K562 (cell line): ENCODE results near the gene ZKSCAN5. TPM values are rescaled to one million over a fixed set of nuclear protein-coding genes. Genes with fewer than 3 reads are reported as not detected.

Experiments
- ARNT ChIP-seq, 2 experiments: fragments of 450-650 bp; IDR thresholded peaks; 2 replicates each; pipeline ENCODE4 v1.6.1; 2016; ENCODE audit warnings: mild to moderate bottlenecking in 1 of 2
- YY1 ChIP-seq, 3 experiments: IDR thresholded peaks; 2 replicates each; pipeline ENCODE4 v1.6.1; 2011; ENCODE audit warnings: low read length in 2 of 3, mild to moderate bottlenecking in 2 of 3, moderate library complexity in 2 of 3, borderline replicate concordance in 1 of 3, control low read depth in 1 of 3, low read depth in 1 of 3; ENCODE audit not compliant: insufficient read depth in 3 of 3, insufficient replicate concordance in 2 of 3, control insufficient read depth in 1 of 3, insufficient read length in 1 of 3; ENCODE audit errors: extremely low read depth in 1 of 3
- polyA plus RNA-seq, 8 experiments: library from polyadenylated mRNA; depleted of rRNA in 4 of 8; stranded (reverse) in 5 of 8; unstranded in 3 of 8; fragments of >200 nt; fragmentation: Nextera tagmentation in 2 of 8; fragmentation: Illumina TruSeq in 1 of 8; extraction: Ambion mirVana in 2 of 8; extraction: Trizol in 1 of 8; gene quantifications; 2 replicates each; pipeline versions ENCODE4 v1.2.1 to v1.2.3, GENCODE V29; 2011 to 2014; ENCODE audit warnings: inconsistent platforms in 1 of 8, missing spikeins in 1 of 8
- total RNA-seq, 7 experiments: library from RNA; depleted of rRNA in 6 of 7; stranded (reverse); fragments of >200 nt in 6 of 7; fragmentation: Illumina TruSeq in 2 of 7; extraction: Trizol in 2 of 7; gene quantifications; 2 replicates each; pipeline versions ENCODE4 v1.2.1 to v1.2.3, GENCODE V29; 2011 to 2021; ENCODE audit warnings: low replicate concordance in 1 of 7
- TF ChIP-seq, protein P1 (sequence below): fragments of 450-650 bp; IDR thresholded peaks from 2 replicates; pipeline ENCODE4 v1.6.1; 2016; ENCODE audit warnings: antibody characterized with exemption
- TF ChIP-seq, protein P2 (sequence below): fragments of 450-650 bp; IDR thresholded peaks from 2 replicates; pipeline ENCODE4 v1.6.1; 2016; ENCODE audit warnings: low read depth
- TF ChIP-seq, protein P3 (sequence below): fragments of 200-600 bp; sonication (generic); IDR thresholded peaks from one replicate; pipeline ENCODE4 v1.6.1; 2012; ENCODE audit warnings: mild to moderate bottlenecking, low read depth, low read length, inconsistent platforms

Gene ZKSCAN5
- total and polyA plus RNA-seq, 9 of the 15 experiments (the other 6 are each of a cell fraction or from before 2014, with no cell fraction given): 4.2 to 19.0 (median 15.0) TPM

DNA sequence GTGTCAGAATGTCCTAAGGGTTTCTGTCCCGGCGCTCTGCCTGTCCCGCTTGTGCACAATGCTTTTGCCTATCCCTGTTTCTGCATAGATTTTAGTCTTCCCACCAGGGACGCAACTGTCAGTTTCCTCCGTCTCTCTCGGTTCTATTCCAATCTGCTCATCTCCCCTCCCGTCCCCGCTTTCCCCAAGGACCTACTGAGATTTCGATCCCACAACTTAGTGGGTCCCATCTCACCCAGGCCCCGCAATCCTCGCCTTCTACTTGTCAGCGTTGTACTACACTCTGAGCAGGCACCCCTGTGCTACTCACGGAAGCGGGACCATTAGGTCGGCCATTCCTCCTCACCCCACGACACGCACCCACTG is 53.5 kb downstream of the ZKSCAN5 start (continued):
- TF ChIP-seq, protein P1, sequence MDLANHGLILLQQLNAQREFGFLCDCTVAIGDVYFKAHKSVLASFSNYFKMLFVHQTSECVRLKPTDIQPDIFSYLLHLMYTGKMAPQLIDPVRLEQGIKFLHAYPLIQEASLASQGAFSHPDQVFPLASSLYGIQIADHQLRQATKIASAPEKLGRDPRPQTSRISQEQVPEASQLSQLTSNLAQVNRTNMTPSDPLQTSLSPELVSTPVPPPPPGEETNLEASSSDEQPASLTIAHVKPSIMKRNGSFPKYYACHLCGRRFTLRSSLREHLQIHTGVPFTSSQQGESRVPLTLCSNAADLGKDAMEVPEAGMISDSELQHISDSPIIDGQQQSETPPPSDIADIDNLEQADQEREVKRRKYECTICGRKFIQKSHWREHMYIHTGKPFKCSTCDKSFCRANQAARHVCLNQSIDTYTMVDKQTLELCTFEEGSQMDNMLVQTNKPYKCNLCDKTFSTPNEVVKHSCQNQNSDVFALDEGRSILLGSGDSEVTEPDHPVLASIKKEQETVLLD: 0 out of 2 replicates have a peak, but pooled peaks have one; percentile 41
- TF ChIP-seq ARNT (IDR thresholded peaks at IDR 0.05): peak in 1 of 2 experiments; percentile 38; a peak in 1 of 4 replicates
- peak in 1 of 3 experiments; percentile 11 for TF ChIP-seq YY1 (IDR thresholded peaks at IDR 0.05; ENCODE audit: borderline replicate concordance in 1 of 3, control insufficient read depth in 1 of 3, extremely low read depth in 1 of 3, insufficient read depth in 3 of 3, insufficient read length in 1 of 3, insufficient replicate concordance in 2 of 3, low read depth in 1 of 3, low read length in 2 of 3)
- TF ChIP-seq, protein P2, sequence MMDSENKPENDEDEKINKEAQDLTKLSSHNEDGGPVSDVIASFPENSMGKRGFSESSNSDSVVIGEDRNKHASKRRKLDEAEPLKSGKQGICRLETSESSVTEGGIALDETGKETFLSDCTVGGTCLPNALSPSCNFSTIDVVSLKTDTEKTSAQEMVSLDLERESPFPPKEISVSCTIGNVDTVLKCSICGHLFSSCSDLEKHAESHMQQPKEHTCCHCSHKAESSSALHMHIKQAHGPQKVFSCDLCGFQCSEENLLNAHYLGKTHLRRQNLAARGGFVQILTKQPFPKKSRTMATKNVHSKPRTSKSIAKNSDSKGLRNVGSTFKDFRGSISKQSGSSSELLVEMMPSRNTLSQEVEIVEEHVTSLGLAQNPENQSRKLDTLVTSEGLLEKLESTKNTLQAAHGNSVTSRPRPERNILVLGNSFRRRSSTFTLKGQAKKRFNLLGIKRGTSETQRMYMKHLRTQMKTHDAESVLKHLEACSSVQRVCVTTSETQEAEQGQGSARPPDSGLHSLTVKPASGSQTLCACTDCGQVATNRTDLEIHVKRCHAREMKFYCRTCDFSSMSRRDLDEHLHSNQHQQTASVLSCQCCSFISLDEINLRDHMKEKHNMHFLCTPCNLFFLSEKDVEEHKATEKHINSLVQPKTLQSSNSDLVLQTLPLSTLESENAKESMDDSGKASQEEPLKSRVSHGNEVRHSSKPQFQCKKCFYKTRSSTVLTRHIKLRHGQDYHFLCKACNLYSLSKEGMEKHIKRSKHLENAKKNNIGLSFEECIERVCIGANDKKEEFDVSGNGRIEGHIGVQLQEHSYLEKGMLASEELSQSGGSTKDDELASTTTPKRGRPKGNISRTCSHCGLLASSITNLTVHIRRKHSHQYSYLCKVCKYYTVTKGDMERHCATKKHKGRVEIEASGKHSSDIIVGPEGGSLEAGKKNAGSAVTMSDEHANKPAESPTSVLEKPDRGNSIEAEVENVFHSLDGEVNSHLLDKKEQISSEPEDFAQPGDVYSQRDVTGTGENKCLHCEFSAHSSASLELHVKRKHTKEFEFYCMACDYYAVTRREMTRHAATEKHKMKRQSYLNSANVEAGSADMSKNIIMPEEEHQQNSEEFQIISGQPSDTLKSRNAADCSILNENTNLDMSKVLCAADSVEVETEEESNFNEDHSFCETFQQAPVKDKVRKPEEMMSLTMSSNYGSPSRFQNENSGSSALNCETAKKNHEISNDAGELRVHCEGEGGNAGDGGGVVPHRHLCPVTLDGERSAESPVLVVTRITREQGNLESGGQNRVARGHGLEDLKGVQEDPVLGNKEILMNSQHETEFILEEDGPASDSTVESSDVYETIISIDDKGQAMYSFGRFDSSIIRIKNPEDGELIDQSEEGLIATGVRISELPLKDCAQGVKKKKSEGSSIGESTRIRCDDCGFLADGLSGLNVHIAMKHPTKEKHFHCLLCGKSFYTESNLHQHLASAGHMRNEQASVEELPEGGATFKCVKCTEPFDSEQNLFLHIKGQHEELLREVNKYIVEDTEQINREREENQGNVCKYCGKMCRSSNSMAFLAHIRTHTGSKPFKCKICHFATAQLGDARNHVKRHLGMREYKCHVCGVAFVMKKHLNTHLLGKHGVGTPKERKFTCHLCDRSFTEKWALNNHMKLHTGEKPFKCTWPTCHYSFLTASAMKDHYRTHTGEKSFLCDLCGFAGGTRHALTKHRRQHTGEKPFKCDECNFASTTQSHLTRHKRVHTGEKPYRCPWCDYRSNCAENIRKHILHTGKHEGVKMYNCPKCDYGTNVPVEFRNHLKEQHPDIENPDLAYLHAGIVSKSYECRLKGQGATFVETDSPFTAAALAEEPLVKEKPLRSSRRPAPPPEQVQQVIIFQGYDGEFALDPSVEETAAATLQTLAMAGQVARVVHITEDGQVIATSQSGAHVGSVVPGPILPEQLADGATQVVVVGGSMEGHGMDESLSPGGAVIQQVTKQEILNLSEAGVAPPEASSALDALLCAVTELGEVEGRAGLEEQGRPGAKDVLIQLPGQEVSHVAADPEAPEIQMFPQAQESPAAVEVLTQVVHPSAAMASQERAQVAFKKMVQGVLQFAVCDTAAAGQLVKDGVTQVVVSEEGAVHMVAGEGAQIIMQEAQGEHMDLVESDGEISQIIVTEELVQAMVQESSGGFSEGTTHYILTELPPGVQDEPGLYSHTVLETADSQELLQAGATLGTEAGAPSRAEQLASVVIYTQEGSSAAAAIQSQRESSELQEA: no peak
- TF ChIP-seq, protein P3, sequence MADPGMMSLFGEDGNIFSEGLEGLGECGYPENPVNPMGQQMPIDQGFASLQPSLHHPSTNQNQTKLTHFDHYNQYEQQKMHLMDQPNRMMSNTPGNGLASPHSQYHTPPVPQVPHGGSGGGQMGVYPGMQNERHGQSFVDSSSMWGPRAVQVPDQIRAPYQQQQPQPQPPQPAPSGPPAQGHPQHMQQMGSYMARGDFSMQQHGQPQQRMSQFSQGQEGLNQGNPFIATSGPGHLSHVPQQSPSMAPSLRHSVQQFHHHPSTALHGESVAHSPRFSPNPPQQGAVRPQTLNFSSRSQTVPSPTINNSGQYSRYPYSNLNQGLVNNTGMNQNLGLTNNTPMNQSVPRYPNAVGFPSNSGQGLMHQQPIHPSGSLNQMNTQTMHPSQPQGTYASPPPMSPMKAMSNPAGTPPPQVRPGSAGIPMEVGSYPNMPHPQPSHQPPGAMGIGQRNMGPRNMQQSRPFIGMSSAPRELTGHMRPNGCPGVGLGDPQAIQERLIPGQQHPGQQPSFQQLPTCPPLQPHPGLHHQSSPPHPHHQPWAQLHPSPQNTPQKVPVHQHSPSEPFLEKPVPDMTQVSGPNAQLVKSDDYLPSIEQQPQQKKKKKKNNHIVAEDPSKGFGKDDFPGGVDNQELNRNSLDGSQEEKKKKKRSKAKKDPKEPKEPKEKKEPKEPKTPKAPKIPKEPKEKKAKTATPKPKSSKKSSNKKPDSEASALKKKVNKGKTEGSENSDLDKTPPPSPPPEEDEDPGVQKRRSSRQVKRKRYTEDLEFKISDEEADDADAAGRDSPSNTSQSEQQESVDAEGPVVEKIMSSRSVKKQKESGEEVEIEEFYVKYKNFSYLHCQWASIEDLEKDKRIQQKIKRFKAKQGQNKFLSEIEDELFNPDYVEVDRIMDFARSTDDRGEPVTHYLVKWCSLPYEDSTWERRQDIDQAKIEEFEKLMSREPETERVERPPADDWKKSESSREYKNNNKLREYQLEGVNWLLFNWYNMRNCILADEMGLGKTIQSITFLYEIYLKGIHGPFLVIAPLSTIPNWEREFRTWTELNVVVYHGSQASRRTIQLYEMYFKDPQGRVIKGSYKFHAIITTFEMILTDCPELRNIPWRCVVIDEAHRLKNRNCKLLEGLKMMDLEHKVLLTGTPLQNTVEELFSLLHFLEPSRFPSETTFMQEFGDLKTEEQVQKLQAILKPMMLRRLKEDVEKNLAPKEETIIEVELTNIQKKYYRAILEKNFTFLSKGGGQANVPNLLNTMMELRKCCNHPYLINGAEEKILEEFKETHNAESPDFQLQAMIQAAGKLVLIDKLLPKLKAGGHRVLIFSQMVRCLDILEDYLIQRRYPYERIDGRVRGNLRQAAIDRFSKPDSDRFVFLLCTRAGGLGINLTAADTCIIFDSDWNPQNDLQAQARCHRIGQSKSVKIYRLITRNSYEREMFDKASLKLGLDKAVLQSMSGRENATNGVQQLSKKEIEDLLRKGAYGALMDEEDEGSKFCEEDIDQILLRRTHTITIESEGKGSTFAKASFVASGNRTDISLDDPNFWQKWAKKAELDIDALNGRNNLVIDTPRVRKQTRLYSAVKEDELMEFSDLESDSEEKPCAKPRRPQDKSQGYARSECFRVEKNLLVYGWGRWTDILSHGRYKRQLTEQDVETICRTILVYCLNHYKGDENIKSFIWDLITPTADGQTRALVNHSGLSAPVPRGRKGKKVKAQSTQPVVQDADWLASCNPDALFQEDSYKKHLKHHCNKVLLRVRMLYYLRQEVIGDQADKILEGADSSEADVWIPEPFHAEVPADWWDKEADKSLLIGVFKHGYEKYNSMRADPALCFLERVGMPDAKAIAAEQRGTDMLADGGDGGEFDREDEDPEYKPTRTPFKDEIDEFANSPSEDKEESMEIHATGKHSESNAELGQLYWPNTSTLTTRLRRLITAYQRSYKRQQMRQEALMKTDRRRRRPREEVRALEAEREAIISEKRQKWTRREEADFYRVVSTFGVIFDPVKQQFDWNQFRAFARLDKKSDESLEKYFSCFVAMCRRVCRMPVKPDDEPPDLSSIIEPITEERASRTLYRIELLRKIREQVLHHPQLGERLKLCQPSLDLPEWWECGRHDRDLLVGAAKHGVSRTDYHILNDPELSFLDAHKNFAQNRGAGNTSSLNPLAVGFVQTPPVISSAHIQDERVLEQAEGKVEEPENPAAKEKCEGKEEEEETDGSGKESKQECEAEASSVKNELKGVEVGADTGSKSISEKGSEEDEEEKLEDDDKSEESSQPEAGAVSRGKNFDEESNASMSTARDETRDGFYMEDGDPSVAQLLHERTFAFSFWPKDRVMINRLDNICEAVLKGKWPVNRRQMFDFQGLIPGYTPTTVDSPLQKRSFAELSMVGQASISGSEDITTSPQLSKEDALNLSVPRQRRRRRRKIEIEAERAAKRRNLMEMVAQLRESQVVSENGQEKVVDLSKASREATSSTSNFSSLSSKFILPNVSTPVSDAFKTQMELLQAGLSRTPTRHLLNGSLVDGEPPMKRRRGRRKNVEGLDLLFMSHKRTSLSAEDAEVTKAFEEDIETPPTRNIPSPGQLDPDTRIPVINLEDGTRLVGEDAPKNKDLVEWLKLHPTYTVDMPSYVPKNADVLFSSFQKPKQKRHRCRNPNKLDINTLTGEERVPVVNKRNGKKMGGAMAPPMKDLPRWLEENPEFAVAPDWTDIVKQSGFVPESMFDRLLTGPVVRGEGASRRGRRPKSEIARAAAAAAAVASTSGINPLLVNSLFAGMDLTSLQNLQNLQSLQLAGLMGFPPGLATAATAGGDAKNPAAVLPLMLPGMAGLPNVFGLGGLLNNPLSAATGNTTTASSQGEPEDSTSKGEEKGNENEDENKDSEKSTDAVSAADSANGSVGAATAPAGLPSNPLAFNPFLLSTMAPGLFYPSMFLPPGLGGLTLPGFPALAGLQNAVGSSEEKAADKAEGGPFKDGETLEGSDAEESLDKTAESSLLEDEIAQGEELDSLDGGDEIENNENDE: no peak
